Activated CD4-positive, alpha-beta T cell treated with anti-CD3 and anti-CD28 coated beads, Interleukin-2, amount 10 ng/mL, durations not matched to agents 24 days and 14 days (primary cell): ENCODE data around the gene ADNP. TPM values are rescaled to one million over a fixed set of nuclear protein-coding genes. Genes with fewer than 3 reads are reported as not detected.
"Not testable (repeated sequence)": the region's sequence is repeated elsewhere in the genome, so short reads cannot be mapped to it uniquely, and the experiment has no call there.

ENCODE experiments used
- DNase-seq: peaks from one replicate; pipeline ENCODE4 v3.0.0; 2022
- H3K27ac Mint-ChIP-seq: one replicate; pipeline ENCODE4 v1.8.0; 2022; ENCODE audit warnings: mild to moderate bottlenecking, mixed read lengths
- H3K27me3 Mint-ChIP-seq: one replicate; pipeline ENCODE4 v1.8.0; 2022; ENCODE audit warnings: mixed read lengths
- H3K36me3 Mint-ChIP-seq: one replicate; pipeline ENCODE4 v1.8.0; 2022; ENCODE audit warnings: low read depth, mild to moderate bottlenecking, mixed read lengths
- H3K4me1 Mint-ChIP-seq: one replicate; pipeline ENCODE4 v1.8.0; 2021; ENCODE audit warnings: mixed read lengths
- H3K4me3 Mint-ChIP-seq: one replicate; pipeline ENCODE4 v1.8.0; 2022; ENCODE audit warnings: mild to moderate bottlenecking, moderate library complexity, mixed read lengths
- H3K9me3 Mint-ChIP-seq: one replicate; pipeline ENCODE4 v1.8.0; 2021; ENCODE audit warnings: mixed read lengths
- intact Hi-C: fragments of 100-400 bp; cut with micrococcal nuclease; formaldehyde crosslinking; loops from one replicate; pipeline ENCODE4 v1.15.1; 2023
- total RNA-seq: library from RNA; stranded (reverse); gene quantifications from 2 replicates; pipeline ENCODE4 v1.2.3, GENCODE V29; 2022

Gene ADNP
- total RNA-seq, result 68.3 and 72.9 TPM in 2 replicates

GRCh38 chr20:50931306-50932015 lies at the start of gene ADNP:
ADNP (minus strand) TSS chr20:50931437; CDS start chr20:50903996, 27,441 bp downstream.
- no peaks in the 10 kb centered on the region for H3K27me3 Mint-ChIP-seq
- DNase-seq, result peak; percentile 96
- H3K9me3 Mint-ChIP-seq, result no peaks in the 10 kb centered on the region
- H3K27ac Mint-ChIP-seq, result peak within 1 kb of the TSS; percentile 95
- peak within 1 kb of the TSS; percentile 94 for H3K4me3 Mint-ChIP-seq
- intact Hi-C loops, result loop anchor here (1.0 to 5.0 kb wide), 4 partner anchors 17 to 1654 kb away; partner anchors contain the start of genes DPM1, MOCS3 and ZNFX1
- peaks cover 58% of the 10 kb centered on the region for H3K36me3 Mint-ChIP-seq
- peaks cover 39% of the 10 kb centered on the region for H3K4me1 Mint-ChIP-seq

- Mint-ChIP-seq H3K36me3 (no peaks in the 10 kb centered on the region), H3K4me1 (peaks cover 14% of the 10 kb centered on the region), H3K27ac (peak overlapping the region; percentile 88), H3K4me3 (peak overlapping the region; percentile 3), H3K27me3 (peaks cover 19% of the 10 kb centered on the region), H3K9me3 (no peaks in the 10 kb centered on the region)
- no peak for DNase-seq
- intact Hi-C loops, result loop anchor here (1.0 to 5.0 kb wide), 4 partner anchors 49 to 549 kb away; partner anchors contain the start of gene ADNP
Measured at GRCh38 chr20:50980071-50980681, 48.9 kb upstream of the ADNP start.

GRCh38 chr20:50978533-50978932 lies 47.3 kb upstream of the ADNP start:
- DNase-seq, H3K9me3 Mint-ChIP-seq, H3K27ac Mint-ChIP-seq, intact Hi-C loops, H3K4me3 Mint-ChIP-seq, H3K36me3 Mint-ChIP-seq: not testable (repeated sequence)
- Mint-ChIP-seq H3K4me1 (peaks cover 14% of the 10 kb centered on the region), H3K27me3 (peaks cover 10% of the 10 kb centered on the region)

- H3K27ac Mint-ChIP-seq, result no peak overlapping the region
- H3K4me3 Mint-ChIP-seq, result no peak overlapping the region
- no peaks in the 10 kb centered on the region for H3K36me3 Mint-ChIP-seq
- intact Hi-C loops, result no loop called here
- peaks cover 7% of the 10 kb centered on the region for H3K27me3 Mint-ChIP-seq
- no peaks in the 10 kb centered on the region for H3K9me3 Mint-ChIP-seq
- peaks cover 14% of the 10 kb centered on the region for H3K4me1 Mint-ChIP-seq
- DNase-seq, result no peak
Measured at GRCh38 chr20:50977066-50978021, 46.1 kb upstream of the ADNP start.

- DNase-seq, result no peak
Measured at GRCh38 chr20:50975701-50976330, 44.6 kb upstream of the ADNP start.

GRCh38 chr20:50969912-50970311 lies 38.7 kb upstream of the ADNP start:
- Mint-ChIP-seq H3K36me3 (no peaks in the 10 kb centered on the region), H3K4me3 (no peak overlapping the region), H3K27ac (no peak overlapping the region), H3K27me3 (peaks cover 8% of the 10 kb centered on the region), H3K4me1 (no peaks in the 10 kb centered on the region), H3K9me3 (no peaks in the 10 kb centered on the region)
- no peak for DNase-seq
- intact Hi-C loops, result no loop called here

More at GRCh38 chr20:50975701-50976330, 44.6 kb upstream of the ADNP start:
- H3K9me3 Mint-ChIP-seq, result no peaks in the 10 kb centered on the region
- H3K4me3 Mint-ChIP-seq, result no peak overlapping the region
- H3K27me3 Mint-ChIP-seq, result peaks cover 7% of the 10 kb centered on the region
- peaks cover 11% of the 10 kb centered on the region for H3K4me1 Mint-ChIP-seq
- no peaks in the 10 kb centered on the region for H3K36me3 Mint-ChIP-seq
- no peak overlapping the region for H3K27ac Mint-ChIP-seq
- intact Hi-C loops, result no loop called here

- Mint-ChIP-seq H3K36me3 (no peaks in the 10 kb centered on the region), H3K9me3 (no peaks in the 10 kb centered on the region), H3K27me3 (peaks cover 8% of the 10 kb centered on the region), H3K4me3 (no peak overlapping the region), H3K4me1 (no peaks in the 10 kb centered on the region), H3K27ac (no peak overlapping the region)
- DNase-seq, result no peak
- intact Hi-C loops, result no loop called here
Measured at GRCh38 chr20:50969435-50969834, 38.2 kb upstream of the ADNP start.

GRCh38 chr20:50968289-50968688 lies 37.1 kb upstream of the ADNP start:
- H3K27me3 Mint-ChIP-seq, result peaks cover 7% of the 10 kb centered on the region
- no peaks in the 10 kb centered on the region for H3K9me3 Mint-ChIP-seq

GRCh38 chr20:50967586-50967985 lies 36.3 kb upstream of the ADNP start:
- intact Hi-C loops, result no loop called here
- Mint-ChIP-seq H3K9me3 (no peaks in the 10 kb centered on the region), H3K4me1 (no peaks in the 10 kb centered on the region), H3K36me3 (no peaks in the 10 kb centered on the region), H3K4me3 (no peak overlapping the region), H3K27ac (no peak overlapping the region), H3K27me3 (peaks cover 5% of the 10 kb centered on the region)
- DNase-seq, result no peak

More at GRCh38 chr20:50968289-50968688, 37.1 kb upstream of the ADNP start:
- H3K36me3 Mint-ChIP-seq, result no peaks in the 10 kb centered on the region
- no peak overlapping the region for H3K4me3 Mint-ChIP-seq
- DNase-seq, result no peak
- no peaks in the 10 kb centered on the region for H3K4me1 Mint-ChIP-seq
- no peak overlapping the region for H3K27ac Mint-ChIP-seq
- intact Hi-C loops, result no loop called here

- no peaks in the 10 kb centered on the region for H3K27me3 Mint-ChIP-seq
- peak overlapping the region; percentile 96 for H3K27ac Mint-ChIP-seq
- DNase-seq, result no peak
- H3K4me1 Mint-ChIP-seq, result peaks cover 28% of the 10 kb centered on the region
- peaks cover 27% of the 10 kb centered on the region for H3K36me3 Mint-ChIP-seq
- intact Hi-C loops, result loop anchor here (2.0 to 5.0 kb wide), 2 partner anchors 47 to 165 kb away; partner anchors contain the start of gene BCAS4
- peak overlapping the region; percentile 99 for H3K4me3 Mint-ChIP-seq
- no peaks in the 10 kb centered on the region for H3K9me3 Mint-ChIP-seq
Measured at GRCh38 chr20:50959543-50960126, 28.4 kb upstream of the ADNP start.

GRCh38 chr20:50958615-50959542 lies 27.6 kb upstream of the ADNP start, which contains the start of gene MOCS3:
MOCS3 (plus strand) TSS chr20:50958818; CDS start chr20:50958843, 25 bp downstream.
- Mint-ChIP-seq H3K4me1 (peaks cover 28% of the 10 kb centered on the region), H3K27me3 (no peaks in the 10 kb centered on the region), H3K27ac (peak within 1 kb of the TSS; percentile 96), H3K36me3 (peaks cover 30% of the 10 kb centered on the region), H3K4me3 (peak within 1 kb of the TSS; percentile 99), H3K9me3 (no peaks in the 10 kb centered on the region)
- intact Hi-C loops, result loop anchor here (1.0 to 5.0 kb wide), 3 partner anchors 28 to 164 kb away; partner anchors contain the start of genes ADNP and BCAS4
- DNase-seq, result peak; percentile 95
